Stimulated activated CD8-positive, alpha-beta memory T cell treated with anti-CD3 and anti-CD28 coated beads, Interleukin-4, amount 100 ng/mL, for 48 hours (primary cell): ENCODE data around the gene CCDC88B.
A peak's percentile ranks its signal among the peaks of the same experiment; 100 is the strongest.
"Not testable (repeated sequence)": the region's sequence is repeated elsewhere in the genome, so short reads cannot be mapped to it uniquely, and the experiment has no call there.

Experiments
- DNase-seq: peaks from one replicate; pipeline ENCODE4 v3.0.0-alpha.2; 2020

CCDC88B gene

GRCh38 chr11:64321026-64321425 is 19.0 kb upstream of the CCDC88B start:
- no peak for DNase-seq

DNA sequence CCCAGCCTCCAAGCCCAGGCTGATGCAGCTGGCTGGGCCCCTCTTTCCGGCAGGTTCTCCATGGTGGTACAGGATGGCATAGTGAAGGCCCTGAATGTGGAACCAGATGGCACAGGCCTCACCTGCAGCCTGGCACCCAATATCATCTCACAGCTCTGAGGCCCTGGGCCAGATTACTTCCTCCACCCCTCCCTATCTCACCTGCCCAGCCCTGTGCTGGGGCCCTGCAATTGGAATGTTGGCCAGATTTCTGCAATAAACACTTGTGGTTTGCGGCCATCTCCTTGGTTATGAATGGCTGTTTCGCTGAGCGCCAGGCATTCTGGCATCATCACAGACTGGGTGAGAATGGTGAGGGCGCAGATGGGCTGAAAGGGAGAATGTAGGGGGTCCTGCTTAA is 18.5 kb upstream of the CCDC88B start:
- DNase-seq: no peak

- DNase-seq: no peak
These were observed 17.1 kb upstream of the CCDC88B start for GRCh38 chr11:64322925-64323260.

GRCh38 chr11:64323373-64323772 is 16.6 kb upstream of the CCDC88B start:
- DNase-seq: no peak

DNA sequence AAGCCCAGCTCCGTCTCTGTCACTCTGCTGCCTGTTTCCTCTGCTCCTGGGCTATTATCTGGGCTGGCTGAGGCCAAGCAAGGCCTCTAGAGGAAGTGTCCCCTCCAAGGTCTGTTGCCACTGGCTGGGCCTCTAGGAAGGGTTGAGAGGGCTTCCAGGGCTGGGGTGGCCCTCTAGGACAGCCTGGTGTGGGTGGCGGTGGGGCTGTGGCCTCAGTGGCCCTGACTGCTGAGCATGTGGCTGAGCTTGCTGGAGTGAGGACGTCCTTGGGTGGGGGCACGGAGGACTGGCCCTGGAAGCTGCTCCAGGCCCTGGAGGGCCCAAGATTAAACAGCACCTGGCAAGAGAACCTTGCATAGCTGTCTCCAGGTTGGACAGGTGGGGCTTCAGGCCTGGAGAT is 16.0 kb upstream of the CCDC88B start:
- DNase-seq: not testable (repeated sequence)

DNA sequence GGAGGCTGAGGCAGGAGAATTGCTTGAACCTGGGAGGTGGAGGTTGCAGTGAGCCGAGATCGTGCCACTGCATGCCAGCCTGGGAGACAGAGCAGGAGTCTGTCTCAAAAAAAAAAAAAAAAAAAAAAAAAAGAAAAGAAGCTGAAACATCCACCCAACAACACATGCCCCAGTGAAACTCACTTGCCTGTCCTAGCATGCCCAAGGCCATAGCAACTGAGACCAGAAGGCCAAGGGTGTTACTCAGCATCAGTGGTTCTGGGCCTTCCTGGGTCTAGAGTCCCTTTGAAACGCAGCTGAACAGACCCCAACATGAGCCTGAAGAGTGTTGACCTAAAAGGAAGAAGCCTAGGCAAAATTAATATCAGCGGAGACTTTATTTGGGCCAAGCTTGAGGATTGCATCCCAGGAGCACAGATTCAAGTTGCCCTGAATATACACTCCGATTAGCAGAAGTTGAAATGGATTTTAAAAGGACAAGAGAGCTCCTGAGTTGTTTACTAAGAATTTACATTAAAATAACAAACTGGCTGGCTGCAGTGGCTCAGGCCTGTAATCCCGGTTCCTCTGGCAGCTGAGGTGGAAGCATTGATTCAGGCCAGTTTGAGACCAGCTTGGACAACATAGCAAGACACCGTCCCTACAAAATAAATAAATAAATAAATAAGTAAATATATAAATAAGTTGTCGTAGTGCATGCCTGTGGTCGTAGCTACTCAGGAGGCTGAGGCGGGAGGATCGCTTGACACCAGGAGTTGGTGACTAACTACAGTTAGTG is 15.1 kb upstream of the CCDC88B start:
- no peak for DNase-seq

DNA sequence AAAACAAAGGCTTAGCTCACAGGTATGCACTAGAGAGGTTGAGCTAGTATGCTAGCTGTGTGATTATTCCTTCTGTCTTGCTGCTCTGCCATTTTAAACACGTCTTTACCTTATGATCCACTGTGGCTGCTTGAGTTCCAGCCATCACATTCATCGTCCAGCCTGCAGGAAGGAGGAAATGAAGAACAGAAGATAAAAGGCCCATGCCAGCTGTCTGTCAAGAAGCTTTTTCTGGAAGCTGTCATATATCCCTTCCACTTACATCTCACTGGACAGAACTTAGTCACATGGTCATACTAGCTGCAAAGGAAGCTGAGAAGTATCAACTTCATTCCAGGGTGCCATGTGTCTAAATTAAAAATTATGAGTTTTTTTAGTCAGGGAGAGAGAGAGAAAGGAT is 12.6 kb upstream of the CCDC88B start:
- DNase-seq: no peak

- DNase-seq: no peak
These were observed 12.0 kb upstream of the CCDC88B start for GRCh38 chr11:64327993-64328392.

GRCh38 chr11:64330888-64331287 is 9.1 kb upstream of the CCDC88B start:
- DNase-seq: no peak

DNA sequence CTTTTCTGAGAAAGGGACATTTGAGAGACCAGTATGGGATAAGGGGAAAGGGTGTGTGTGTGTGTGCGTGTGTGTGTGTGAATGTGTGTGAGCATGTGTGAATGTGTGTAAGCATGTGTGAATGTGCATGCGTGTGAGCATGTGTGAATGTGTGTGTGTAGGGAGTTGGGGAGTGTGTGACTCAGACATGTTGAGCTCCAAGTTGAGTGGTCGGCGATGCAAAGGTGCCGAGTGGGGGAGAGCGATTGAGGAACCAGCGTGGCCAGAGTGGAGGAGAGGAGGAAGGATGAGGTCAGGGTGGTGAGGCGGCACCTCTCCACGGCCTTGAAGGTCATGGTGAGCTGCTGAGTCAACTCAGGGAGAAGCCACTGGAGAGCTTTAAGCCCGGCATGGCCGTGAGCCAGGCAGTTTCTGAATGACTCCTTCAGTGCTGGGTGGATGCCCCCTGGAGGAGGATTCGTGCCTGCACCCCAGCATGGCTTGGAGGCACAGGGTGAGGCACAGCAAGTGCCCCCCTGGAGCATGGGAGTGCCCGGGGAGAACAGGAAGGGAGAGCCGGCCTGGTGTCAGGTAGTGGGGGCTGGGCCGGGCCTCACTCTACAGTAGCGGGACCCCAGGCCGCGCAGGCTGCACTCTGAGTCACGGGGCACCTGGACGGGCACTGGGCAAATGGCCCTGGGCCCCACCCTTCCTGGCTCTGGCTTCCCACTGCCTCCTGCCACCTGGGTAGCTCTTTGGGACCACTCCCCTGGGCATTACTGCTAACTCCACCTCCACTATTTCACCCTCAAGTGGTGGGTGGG is 8.2 kb upstream of the CCDC88B start:
- peak; percentile 88 for DNase-seq

- no peak for DNase-seq
These were observed 6.4 kb upstream of the CCDC88B start for GRCh38 chr11:64333556-64333955.

DNA sequence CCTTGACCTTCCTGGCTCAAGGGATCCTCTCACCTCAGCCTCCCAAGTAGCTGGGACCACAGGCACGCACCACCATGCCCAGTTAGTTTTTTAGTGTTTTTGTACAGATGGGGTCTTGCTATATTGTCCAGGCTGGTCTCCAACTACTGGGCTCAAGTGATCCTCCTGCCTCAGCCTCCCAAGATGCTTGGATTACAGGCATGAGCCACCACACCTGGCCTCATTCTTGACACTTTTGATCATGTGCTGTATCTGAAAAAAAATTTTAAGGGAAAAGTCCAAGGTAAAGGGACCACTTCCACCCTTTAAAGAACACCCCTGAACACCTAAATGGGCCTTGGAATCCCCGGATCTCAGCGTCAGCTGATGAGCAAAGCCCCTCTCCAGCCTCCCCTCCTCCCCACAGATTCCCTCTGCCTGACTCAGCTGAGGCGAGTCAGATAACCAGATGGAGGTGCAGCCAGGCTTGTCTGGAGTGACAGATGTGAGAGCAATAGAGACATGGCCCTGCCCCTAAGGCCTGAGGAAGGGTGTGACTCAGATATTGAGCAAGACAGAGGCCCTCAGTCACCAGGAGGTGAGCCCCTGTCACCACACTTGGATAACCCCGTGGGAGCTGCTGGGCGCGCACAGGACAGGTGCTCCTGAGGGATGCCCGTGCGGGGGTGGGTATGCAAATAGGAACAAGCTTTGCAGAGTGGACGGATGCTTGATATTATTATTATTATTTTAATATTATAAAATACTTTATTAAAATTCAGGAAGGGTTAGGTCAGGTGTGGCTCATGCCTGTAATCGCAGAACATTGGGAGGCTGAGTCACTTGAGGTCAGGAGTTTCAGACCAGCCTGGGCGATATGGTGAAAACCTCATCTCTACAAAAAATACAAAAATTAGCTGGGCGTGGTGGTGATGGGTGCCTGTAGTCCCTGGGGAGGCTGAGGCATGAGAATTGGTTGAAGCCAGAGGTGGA is 5.0 kb upstream of the CCDC88B start:
- peak; percentile 76 for DNase-seq

GRCh38 chr11:64337538-64338249 is 2.3 kb upstream of the CCDC88B start:
- DNase-seq: no peak

DNA sequence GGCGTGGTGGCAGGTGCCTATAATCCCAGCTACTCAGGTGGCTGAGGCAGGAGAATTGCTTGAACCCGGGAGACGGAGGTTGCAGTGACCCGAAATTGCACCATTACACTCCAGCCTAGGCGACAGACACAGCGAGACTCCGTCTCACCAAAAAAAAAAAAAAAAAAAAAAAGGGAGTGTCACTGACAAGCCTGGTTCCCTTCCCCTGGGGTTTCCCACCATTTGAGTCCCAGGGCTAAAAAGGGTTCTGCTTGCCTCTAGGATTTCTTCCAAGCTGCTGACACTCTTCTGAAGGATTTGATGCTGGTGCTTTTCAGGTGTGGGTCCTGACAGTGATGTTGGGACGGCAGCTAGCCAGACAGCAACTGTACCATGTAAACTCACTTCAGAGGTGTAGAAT is 1.3 kb upstream of the CCDC88B start:
- no peak for DNase-seq

- DNase-seq: no peak
These were observed 718 bp upstream of the CCDC88B start for GRCh38 chr11:64339286-64339685.

GRCh38 chr11:64340671-64341335 is 799 bp downstream of the CCDC88B start:
- DNase-seq: peak; percentile 96

GRCh38 chr11:64341429-64341828 is 1.4 kb downstream of the CCDC88B start:
- DNase-seq: no peak

DNA sequence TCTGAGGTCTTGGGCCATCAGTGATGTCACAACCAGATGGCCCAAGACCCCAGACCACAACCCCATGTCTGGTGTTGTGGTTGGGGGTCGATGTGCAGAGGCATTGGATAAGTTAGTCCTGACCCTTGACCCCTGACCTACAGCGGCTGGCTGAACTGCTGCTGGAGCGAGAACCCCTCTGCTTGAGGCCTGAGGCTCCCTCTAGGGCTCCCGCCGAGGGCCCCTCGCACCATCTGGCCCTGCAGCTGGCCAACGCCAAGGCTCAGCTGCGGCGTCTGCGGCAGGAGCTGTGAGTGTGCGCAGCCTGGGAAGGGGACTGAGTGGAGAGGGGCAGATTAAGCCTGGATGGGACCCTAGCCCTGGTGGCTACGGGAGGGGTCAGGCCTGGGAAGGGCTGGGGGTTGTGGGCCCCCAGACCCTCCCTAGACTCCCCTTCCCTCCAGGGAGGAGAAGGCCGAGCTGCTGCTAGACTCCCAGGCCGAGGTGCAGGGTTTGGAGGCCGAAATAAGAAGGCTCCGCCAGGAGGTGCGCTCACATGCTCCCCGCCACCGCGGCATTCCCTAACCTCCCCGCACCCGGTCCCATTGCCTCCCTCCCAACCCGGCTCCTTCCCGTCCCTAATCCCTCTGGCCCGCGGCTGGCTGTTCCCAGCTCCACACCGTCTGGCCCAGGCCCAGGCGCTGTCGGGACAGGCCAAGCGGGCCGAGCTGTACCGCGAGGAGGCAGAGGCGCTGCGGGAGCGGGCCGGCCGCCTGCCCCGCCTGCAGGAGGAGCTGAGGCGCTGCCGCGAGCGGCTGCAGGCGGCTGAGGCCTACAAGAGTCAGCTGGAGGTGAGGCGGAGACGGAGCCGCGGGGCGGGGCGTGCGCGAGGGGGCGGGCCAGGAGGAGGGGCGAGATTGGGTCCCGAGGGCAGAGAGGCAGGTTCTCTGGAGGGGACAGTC is 2.1 kb downstream of the CCDC88B start:
- DNase-seq: peak; percentile 98

DNA sequence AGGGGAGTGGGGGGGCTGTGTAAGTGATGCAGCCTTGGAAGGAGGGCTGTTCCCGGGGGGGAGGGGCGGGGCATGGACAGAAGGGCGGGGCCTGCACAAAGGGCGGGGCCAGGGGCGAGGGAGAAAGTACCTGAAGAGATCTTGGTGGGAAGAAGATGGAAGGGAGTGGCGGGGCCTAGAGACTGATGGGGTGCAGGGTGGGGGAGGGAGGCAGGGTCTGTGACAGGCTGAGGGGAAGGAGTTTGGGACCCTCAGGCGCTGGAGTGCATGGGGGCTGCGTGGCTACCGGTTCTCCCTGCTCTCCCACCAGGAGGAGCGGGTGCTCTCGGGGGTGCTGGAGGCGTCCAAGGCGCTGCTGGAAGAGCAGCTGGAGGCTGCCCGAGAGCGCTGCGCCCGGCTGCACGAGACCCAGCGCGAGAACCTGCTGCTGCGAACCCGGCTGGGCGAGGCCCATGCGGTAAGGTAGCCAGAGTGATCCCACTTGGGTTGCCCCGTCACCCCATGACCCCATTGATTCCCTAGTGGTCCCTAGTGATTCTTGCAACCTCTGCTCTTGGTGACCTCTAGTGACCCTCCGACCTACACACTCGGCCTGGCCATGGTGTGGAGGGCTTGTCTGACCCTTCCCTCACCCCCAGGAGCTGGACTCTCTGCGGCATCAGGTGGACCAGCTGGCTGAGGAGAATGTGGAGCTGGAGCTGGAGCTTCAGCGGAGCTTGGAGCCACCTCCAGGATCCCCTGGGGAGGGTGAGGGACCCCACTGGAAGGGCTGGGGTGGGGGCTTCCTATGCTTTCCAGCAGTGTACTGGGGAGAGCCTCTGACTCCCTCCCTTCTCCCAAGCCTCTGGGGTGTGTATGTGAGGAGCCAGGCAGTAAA is 3.1 kb downstream of the CCDC88B start:
- no peak for DNase-seq
